GM19468 (cell line): ENCODE results near the gene GTPBP1.

Experiments
- ATAC-seq: cut with Tn5 transposase; IDR thresholded peaks from one replicate; pipeline ENCODE4 v1.9.1; 2021; ENCODE audit warnings: mild to moderate bottlenecking, moderate library complexity, moderate number of reproducible peaks; ENCODE audit not compliant: unreplicated experiment; ENCODE audit errors: extremely low read depth

The GTPBP1 gene

DNA sequence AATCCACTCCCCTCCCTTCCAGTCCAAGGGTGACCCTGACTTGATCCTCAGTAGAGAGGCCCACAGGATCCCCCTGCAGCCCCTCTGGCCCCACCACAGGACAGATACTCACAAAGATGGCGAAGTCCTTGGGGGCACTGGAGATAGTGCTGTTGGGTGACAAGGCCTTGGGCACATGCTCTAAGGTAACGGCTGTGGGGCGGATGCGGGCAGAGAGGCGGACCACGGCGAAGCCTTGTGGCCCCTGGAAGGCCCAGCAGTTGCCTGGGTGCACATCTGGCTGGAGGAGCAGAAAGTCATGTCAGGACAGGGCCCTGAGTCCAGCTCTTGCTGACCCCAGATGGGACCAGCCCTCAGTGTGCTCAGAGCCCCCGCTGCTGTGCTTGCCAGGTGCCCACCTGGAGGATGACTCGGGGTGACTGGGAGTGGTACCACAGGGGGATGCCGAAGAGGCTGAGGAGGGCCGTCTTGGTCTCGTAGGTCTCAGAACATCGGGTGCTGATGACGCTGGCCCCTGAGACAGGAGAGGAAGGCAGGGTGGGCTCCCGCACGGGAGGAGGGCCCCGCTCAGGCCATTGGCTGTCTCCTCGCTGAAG, 32.8 kb downstream of the GTPBP1 start:
- no peak for ATAC-seq

- no peak for ATAC-seq
These were observed 33.7 kb downstream of the GTPBP1 start for GRCh38 chr22:38739300-38740055.

DNA sequence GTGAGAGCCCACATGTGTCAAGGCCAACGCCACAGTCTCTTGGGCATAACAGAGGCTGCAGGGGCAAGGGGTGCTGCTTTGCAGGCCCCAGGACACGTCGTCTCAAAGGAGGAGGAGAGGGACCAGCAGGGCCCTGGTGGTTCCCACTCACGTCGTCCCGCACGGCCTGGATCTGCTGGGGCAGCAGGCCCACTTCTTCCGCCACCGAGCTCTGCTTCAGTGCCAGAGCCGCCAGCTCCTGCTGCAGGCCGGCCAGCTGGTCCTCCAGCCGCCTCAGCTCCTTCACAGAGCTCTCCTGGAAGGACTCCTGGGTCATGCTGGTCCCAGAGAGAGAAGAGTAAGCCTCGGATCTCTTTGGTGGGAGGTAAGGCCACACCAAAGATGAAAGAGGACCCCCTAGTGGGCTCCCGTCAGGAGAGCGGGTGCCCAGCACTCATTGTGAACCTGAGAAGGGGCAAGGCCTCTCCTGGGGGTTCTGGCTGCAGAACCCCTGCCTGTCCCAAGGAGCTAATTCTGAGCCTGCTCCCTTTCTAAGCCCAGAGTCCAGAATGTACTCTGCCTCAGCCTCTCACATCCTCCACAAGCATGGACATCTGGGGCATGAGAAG, 34.5 kb downstream of the GTPBP1 start:
- ATAC-seq: no peak

- no peak for ATAC-seq
These were observed 35.0 kb downstream of the GTPBP1 start for GRCh38 chr22:38740754-38741153.

- no peak for ATAC-seq
These were observed 35.4 kb downstream of the GTPBP1 start for GRCh38 chr22:38741166-38741565.

GRCh38 chr22:38741576-38741975, 35.8 kb downstream of the GTPBP1 start:
- no peak for ATAC-seq

DNA sequence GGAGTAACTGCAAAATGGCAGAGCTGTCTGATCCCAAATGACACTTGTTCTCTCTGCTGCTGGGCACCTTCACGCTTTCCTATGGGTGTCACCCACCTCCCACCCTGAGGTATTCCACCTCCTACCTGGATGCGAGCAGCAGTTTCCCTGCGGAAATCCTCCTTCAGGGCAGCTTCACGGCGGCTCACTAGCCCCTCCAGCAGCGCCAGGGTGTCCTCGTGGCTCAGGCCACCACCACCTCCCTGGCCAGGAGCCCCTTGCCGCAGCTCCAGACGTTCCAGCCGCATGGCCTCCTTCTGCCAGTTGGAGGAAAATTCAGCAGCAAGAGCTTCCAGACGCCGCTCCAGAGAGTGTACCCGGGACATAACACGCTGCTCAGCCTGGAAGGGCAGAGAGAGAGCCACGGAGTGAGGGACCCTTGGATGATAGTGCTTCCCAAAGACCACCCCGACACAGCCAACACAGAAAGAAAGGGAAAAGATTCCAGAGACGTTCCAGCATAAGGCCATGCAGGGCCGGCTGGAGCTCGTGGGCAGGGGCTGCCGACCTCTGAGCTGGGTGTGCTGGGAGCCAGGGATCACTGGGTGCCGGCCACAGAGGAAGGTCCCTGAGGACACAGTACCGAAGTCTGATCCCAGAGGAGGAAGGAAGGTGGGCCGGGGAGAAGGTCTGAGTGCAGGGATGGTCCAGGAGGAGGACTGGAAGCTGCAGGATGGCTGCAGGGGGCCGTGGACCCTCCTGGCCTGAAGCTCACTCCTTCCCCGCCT, 36.6 kb downstream of the GTPBP1 start:
- ATAC-seq: no peak

- no peak for ATAC-seq
These were observed 39.2 kb downstream of the GTPBP1 start for GRCh38 chr22:38744981-38745380.

DNA sequence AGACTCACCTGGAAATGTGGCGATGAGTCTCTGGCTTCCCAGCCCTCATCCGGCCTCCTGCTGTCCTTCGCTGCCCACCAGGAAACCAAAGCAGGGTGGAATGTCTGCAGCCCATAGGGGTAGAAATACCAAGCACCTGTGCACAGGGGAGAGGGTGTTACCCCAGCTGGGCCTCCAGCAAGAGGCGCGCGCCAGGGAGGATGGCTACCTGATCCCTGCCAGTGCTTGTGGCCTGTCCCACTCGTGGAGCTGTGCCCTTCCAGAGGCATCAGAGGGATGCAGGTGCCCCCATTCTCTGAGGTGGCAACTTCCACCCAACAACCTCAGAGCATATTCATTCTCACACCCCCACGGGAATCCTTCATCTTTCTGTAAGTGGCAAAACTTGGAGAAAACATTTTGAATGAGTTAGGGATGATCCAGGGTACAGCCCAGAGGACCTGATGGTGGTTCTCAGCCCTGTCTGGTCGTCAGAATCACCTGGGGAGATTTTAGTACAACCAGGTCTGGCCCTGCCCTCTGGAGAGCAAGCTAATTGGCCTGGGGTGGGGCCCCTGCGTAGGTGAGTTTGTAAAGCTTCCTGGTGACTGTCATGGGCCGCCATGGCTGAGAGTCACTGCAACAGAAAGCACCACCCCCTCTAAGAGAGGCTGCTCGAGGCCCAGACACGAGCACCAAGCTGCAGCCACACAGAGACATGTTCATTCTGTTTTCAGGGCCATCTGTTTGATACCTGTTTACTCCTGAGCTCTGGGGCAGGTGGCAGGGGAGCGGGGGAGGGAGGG, 40.1 kb downstream of the GTPBP1 start:
- no peak for ATAC-seq

DNA sequence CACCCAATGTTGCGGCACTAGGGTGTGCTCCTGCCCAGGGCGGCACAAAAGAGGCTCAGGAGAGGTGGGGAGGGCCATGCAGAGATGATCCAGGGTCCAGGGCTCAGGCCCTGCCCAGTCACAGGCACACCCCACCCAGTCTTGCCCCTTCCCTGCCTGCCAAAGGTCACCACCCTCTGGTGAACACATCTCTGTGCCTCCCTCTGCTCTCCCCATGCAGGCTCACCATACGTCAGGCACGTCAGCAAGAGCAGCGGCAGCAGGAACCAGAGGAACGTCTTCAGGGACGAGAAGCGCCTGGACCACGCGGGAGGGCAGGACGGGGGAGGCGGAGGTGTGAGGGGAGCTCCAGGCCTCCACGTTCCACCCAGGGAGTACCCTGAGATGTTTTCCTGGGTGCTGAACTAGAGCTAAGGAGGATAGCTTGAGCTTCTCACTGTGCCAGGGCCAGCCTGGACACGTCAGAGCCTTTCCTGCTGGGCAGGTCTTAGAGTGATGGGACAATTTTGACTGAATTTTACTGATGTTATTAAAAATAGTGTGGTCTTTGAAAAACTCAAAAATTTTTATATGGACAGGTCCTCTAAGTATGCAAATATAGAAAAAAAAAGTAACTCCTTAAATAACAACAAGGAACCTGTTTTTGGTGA, 42.9 kb downstream of the GTPBP1 start:
- ATAC-seq: no peak

DNA sequence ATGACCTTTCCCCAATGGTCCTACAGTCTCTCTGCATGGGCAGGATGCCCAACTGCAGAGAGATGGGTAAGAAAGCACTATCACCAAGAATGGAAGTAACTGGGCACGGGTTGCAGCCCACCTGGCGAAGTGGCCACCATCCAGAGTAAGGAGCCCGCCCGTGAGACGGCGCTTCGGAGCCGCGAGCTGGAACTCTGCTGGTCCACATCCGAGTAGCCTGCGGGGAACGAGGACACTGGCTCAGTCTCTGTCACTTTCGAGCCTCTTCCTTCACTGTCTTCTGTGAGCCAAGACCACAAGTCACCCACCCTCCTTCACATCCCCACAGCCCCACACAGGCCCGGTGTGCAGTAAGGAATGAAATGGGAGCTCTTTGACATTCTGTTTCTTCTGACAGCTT, 44.4 kb downstream of the GTPBP1 start:
- no peak for ATAC-seq

DNA sequence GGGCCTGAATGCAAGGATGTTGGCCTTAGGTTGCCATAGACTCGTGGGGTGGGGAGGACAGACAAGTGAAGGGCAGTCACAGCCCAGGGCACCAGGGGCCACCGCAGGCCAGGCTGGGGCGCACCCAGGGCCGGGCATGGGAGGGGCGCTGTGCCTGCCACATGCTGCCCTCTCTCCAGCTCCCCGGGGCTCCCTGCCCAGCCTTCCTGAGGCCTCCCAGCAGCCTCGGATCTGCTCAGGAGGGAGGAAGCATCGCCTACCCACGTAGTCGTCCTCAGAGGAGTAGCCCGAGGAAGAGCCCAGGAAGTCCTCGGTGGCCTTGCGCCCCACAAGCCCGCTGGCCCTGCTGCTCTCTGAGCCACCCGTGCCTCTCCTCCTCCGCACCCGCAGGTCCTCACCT, 44.9 kb downstream of the GTPBP1 start:
- no peak for ATAC-seq

GRCh38 chr22:38751066-38751421, 45.3 kb downstream of the GTPBP1 start:
- no peak for ATAC-seq

GRCh38 chr22:38751422-38752346, 45.9 kb downstream of the GTPBP1 start:
- no peak for ATAC-seq

- no peak for ATAC-seq
These were observed 48.4 kb downstream of the GTPBP1 start for GRCh38 chr22:38753948-38754750.

DNA sequence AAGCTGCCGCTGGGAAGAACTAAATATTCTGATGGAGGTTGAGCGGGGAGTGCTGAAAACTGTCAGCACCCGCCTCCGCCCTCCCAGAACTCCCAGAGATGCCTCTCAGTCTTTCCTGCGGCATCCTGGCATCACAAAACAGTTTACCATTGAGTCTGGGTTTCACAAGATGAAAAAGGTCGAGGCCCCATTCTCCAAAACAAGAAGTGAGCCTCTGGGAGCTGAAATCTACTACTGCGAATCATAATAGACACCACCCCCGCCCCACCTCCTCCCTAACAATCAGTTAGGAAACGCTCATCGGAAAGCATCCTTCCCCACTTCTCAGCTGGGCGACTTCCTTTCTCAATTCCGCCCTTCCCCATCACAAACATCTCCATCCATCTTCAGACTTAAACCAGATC, 49.0 kb downstream of the GTPBP1 start:
- ATAC-seq: no peak

GRCh38 chr22:38755155-38755910, 49.6 kb downstream of the GTPBP1 start:
- ATAC-seq: peak; percentile 3
